IMR-90 (cell line): ENCODE results near the gene STRADA. TPM values are rescaled to one million over a fixed set of nuclear protein-coding genes. Genes with fewer than 3 reads are reported as not detected.

Source experiments
- ATAC-seq: fragments of 200-7000 bp; cut with Tn5 transposase; 2 replicates; pipeline ENCODE4 v1.9.1; 2020; ENCODE audit warnings: low read depth, mild to moderate bottlenecking, moderate library complexity
- BruUV-seq: library from RNA; stranded (reverse); fragments of 400-500 nt; replicated peaks from 2 replicates; lab custom pipeline; 2021; lab: Mats Ljungman, UMichigan
- CTCF ChIA-PET: fragments of 300-600 bp; formaldehyde crosslinking; extraction: SDS; loops from one replicate; lab custom pipeline; 2021; ENCODE audit warnings: antibody characterized with exemption; lab: Yijun Ruan, JAX
- POLR2A ChIA-PET: fragments of 300-600 bp; sonication (Branson Sonifier 250); formaldehyde crosslinking; loops from one replicate; lab custom pipeline; 2022; ENCODE audit warnings: antibody characterized with exemption; ENCODE audit not compliant: unreplicated experiment; lab: Charles Lee
- DNase-seq: peaks from one replicate; pipeline ENCODE4 v3.0.0; 2013
- H2AFZ ChIP-seq: replicated peaks from 2 replicates; pipeline ENCODE3; 2013; ENCODE audit warnings: low read length, mild to moderate bottlenecking; ENCODE audit not compliant: poor library complexity
- H2AK5ac ChIP-seq: 2 replicates; pipeline ENCODE4 v1.6.1; 2013; ENCODE audit warnings: low read depth, low read length, inconsistent platforms
- H2AK9ac ChIP-seq: replicated peaks from 2 replicates; pipeline ENCODE3; 2013; ENCODE audit warnings: mild to moderate bottlenecking, low read depth, low read length, moderate library complexity; ENCODE audit not compliant: poor library complexity
- H2BK120ac ChIP-seq: 2 replicates; pipeline ENCODE4 v1.6.1; 2013; ENCODE audit warnings: low read depth, low read length, inconsistent platforms
- H2BK15ac ChIP-seq: 3 replicates; pipeline ENCODE4 v1.6.1; 2013; ENCODE audit warnings: low read depth, low read length, inconsistent platforms
- H2BK20ac ChIP-seq: 2 replicates; pipeline ENCODE4 v1.6.1; 2013; ENCODE audit warnings: low read depth, mild to moderate bottlenecking, inconsistent platforms, low read length, moderate library complexity
- H2BK5ac ChIP-seq: 2 replicates; pipeline ENCODE4 v1.6.1; 2013; ENCODE audit warnings: mild to moderate bottlenecking, low read depth, low read length, inconsistent platforms; ENCODE audit not compliant: poor library complexity, severe bottlenecking
- H3K14ac ChIP-seq: replicated peaks from 2 replicates; pipeline ENCODE4 v1.6.1; 2013; ENCODE audit warnings: low read depth, low read length, inconsistent platforms
- H3K18ac ChIP-seq: 2 replicates; pipeline ENCODE4 v1.6.1; 2013; ENCODE audit warnings: low read depth, low read length, control low read depth
- H3K23ac ChIP-seq: 2 replicates; pipeline ENCODE4 v1.6.1; 2013; ENCODE audit warnings: low read depth, low read length, inconsistent platforms
- H3K27ac ChIP-seq: 2 replicates; pipeline ENCODE4 v1.5.1; 2013; ENCODE audit warnings: mild to moderate bottlenecking, control low read depth, low read length; ENCODE audit not compliant: insufficient read depth
- H3K27me3 ChIP-seq: 2 replicates; pipeline ENCODE4 v1.6.1; 2013; ENCODE audit warnings: low read length; ENCODE audit not compliant: control insufficient read depth, insufficient read depth
- H3K36me3 ChIP-seq: 2 replicates; pipeline ENCODE4 v1.6.1; 2013; ENCODE audit warnings: low read length, mixed read lengths; ENCODE audit not compliant: control insufficient read depth, insufficient read depth
- H3K4ac ChIP-seq: 2 replicates; pipeline ENCODE4 v1.6.1; 2013; ENCODE audit warnings: low read depth, low read length, inconsistent platforms
- H3K4me1 ChIP-seq: 2 replicates; pipeline ENCODE4 v1.6.1; 2013; ENCODE audit warnings: low read length, mixed read lengths; ENCODE audit not compliant: control insufficient read depth, insufficient read depth
- H3K4me2 ChIP-seq: 2 replicates; pipeline ENCODE4 v1.6.1; 2013; ENCODE audit warnings: low read depth, mild to moderate bottlenecking, control low read depth, low read length, moderate library complexity
- H3K4me3 ChIP-seq: 2 replicates; pipeline ENCODE4 v1.5.1; 2013; ENCODE audit warnings: low read depth, mild to moderate bottlenecking, control low read depth, low read length, moderate library complexity; ENCODE audit not compliant: insufficient read depth
- H3K56ac ChIP-seq: 2 replicates; pipeline ENCODE4 v1.6.1; 2013; ENCODE audit warnings: low read length, inconsistent platforms; ENCODE audit not compliant: insufficient read depth; ENCODE audit errors: extremely low read depth
- H3K79me1 ChIP-seq, 2 experiments: 2 replicates each; pipeline ENCODE4 v1.6.1; 2013; ENCODE audit warnings: low read length in 2 of 2, inconsistent platforms in 1 of 2, low read depth in 1 of 2
- H3K9ac ChIP-seq: 2 replicates; pipeline ENCODE4 v1.6.1; 2013; ENCODE audit warnings: low read depth, low read length, control low read depth
- H3K9me1 ChIP-seq: 2 replicates; pipeline ENCODE4 v1.6.1; 2013; ENCODE audit warnings: low read length, inconsistent platforms; ENCODE audit not compliant: insufficient read depth
- H3K9me3 ChIP-seq: 2 replicates; pipeline ENCODE4 v1.6.1; 2013; ENCODE audit warnings: low read length; ENCODE audit not compliant: control insufficient read depth, insufficient read depth
- H4K20me1 ChIP-seq: 2 replicates; pipeline ENCODE4 v1.6.1; 2013; ENCODE audit warnings: low read length, inconsistent platforms; ENCODE audit not compliant: insufficient read depth
- H4K5ac ChIP-seq: 2 replicates; pipeline ENCODE4 v1.6.1; 2013; ENCODE audit warnings: mild to moderate bottlenecking, low read depth, low read length, control low read depth
- H4K8ac ChIP-seq, 2 experiments: 2 replicates each; pipeline ENCODE4 v1.6.1; 2013; ENCODE audit warnings: low read depth in 2 of 2, low read length in 2 of 2, control low read depth in 1 of 2, inconsistent platforms in 1 of 2
- H4K91ac ChIP-seq: 2 replicates; pipeline ENCODE4 v1.6.1; 2013; ENCODE audit warnings: low read depth, low read length, inconsistent platforms; ENCODE audit not compliant: insufficient read depth
- NFE2L2 ChIP-seq: fragments of 150-350 bp; IDR thresholded peaks from 2 replicates; pipeline ENCODE4 v1.6.1; 2016; ENCODE audit warnings: low read depth, mild to moderate bottlenecking, low read length
- WGBS, 2 experiments: methylation state at CpG; one replicate each; pipeline versions ENCODE4 v1.1.5 to v1.1.7; 2013; ENCODE audit warnings: missing lambda C conversion rate in 2 of 2; ENCODE audit not compliant: insufficient read length in 1 of 2; ENCODE audit errors: extremely low coverage in 2 of 2; 5-methylcytosine and 5-hydroxymethylcytosine counted together
- dilution Hi-C: fragments of 300-500 bp; cut with HindIII; formaldehyde crosslinking; loops from one replicate; pipeline ENCODE4 v1.14.3; 2018; ENCODE audit warnings: low sequenced_read_pairs; ENCODE audit not compliant: unreplicated experiment
- in situ Hi-C: fragments of 300-500 bp; cut with MboI; formaldehyde crosslinking; loops from 3 replicates; pipeline ENCODE4 v1.14.3; 2019; ENCODE audit warnings: low sequenced_read_pairs, inconsistent platforms, mixed read lengths
- intact Hi-C: fragments of 100-400 bp; cut with micrococcal nuclease; formaldehyde crosslinking; loops from 2 replicates; pipeline ENCODE4 v1.10.0; 2022
- polyA plus RNA-seq, 3 experiments: library from polyadenylated mRNA; depleted of rRNA; stranded (reverse); fragments of >200 nt; gene quantifications; 2 replicates each; pipeline ENCODE4 v1.2.3, GENCODE V29; 2012; ENCODE audit warnings: low replicate concordance in 1 of 3
- total RNA-seq: library from RNA; depleted of rRNA; stranded (reverse); fragments of >200 nt; gene quantifications from 2 replicates; pipeline ENCODE4 v1.2.3, GENCODE V29; 2012

The STRADA gene
- total and polyA plus RNA-seq, 2 of the 4 experiments (the other 2 are of a cell fraction): 19.9 to 30.9 TPM

GRCh38 chr17:63764716-63765115 lies 23.1 kb upstream of the STRADA start:
- H3K79me1 ChIP-seq: peaks cover 15 to 41% of the 10 kb centered on the region in 2 experiments
- H2AK5ac ChIP-seq: no peak overlapping the region
- no peak overlapping the region for H4K8ac ChIP-seq
- no peak overlapping the region for H4K91ac ChIP-seq
- no peak overlapping the region for H3K27ac ChIP-seq
- H3K23ac ChIP-seq: no peak overlapping the region
- H3K56ac ChIP-seq: no peak overlapping the region
- ATAC-seq: no peak
- dilution Hi-C loops (no loop called here), in situ Hi-C loops (no loop called here), intact Hi-C loops (no loop called here)
- ChIA-PET CTCF (interaction anchor here (0.6 kb wide), 1 partner anchor 10 kb away, joined by 3 read pairs; no protein-coding TSS in a partner anchor), POLR2A (interaction anchor here (1.1 kb wide), 1 partner anchor 9 kb away, joined by 5 read pairs; the partner anchor contains the start of genes CCDC47 and DDX42)
- BruUV-seq: no TSS peak
- H3K4ac ChIP-seq: no peak overlapping the region
- H2BK5ac ChIP-seq: no peak overlapping the region
- H4K5ac ChIP-seq: no peak overlapping the region
- H3K14ac ChIP-seq: no peak overlapping the region
- H4K20me1 ChIP-seq: peaks cover 21% of the 10 kb centered on the region
- H3K9me3 ChIP-seq: no peaks in the 10 kb centered on the region
- peaks cover 22% of the 10 kb centered on the region for H3K36me3 ChIP-seq
- no peak overlapping the region for H3K4me2 ChIP-seq
- H3K4me1 ChIP-seq: no peaks in the 10 kb centered on the region
- H3K4me3 ChIP-seq: no peak overlapping the region
- H2BK15ac ChIP-seq: no peak overlapping the region
- no peaks in the 10 kb centered on the region for H3K9me1 ChIP-seq
- H3K9ac ChIP-seq: no peak overlapping the region
- no peak for DNase-seq
- H2BK20ac ChIP-seq: no peak overlapping the region
- H2BK120ac ChIP-seq: no peak overlapping the region
- H3K27me3 ChIP-seq: no peaks in the 10 kb centered on the region
- no peak for TF ChIP-seq NFE2L2
- H2AK9ac ChIP-seq: no peak overlapping the region
- H3K18ac ChIP-seq: no peak overlapping the region
- no peak overlapping the region for H2AFZ ChIP-seq
- no CpG with 5 or more reads among the region's 4 CpGs for WGBS, 2 experiments
